ENCODE measurements around the gene STRAP. TPM values are rescaled to one million over a fixed set of nuclear protein-coding genes. Genes with fewer than 3 reads are reported as not detected.

STRAP gene
- total and polyA plus RNA-seq, 9 of the 15 experiments (the other 6 are each of a cell fraction or from before 2014, with no cell fraction given): 58.5 to 134 (median 89.5) TPM

GRCh38 chr12:15861404-15861803, 20.8 kb upstream of the STRAP start:
- in situ Hi-C loops (cut with MboI): no loop called here
- CTCF ChIA-PET (ENCODE audit: low intra/inter-chr PET ratio): no interaction called here
- Histone ChIP-seq H3K4me3 (no peak overlapping the region), H3K4me1 (replicated peaks in 1 of 2; ENCODE audit: control insufficient read depth in 2 of 2, insufficient read depth in 2 of 2, low read length in 2 of 2) (no peaks in the 10 kb centered on the region), H3K27ac (ENCODE audit: extremely low read depth, low read depth, low read length) (no peak overlapping the region), H3K27me3 (ENCODE audit: control insufficient read depth in 2 of 2, insufficient read depth in 2 of 2, low read length in 2 of 2) (no peaks in the 10 kb centered on the region), H3K9me3 (replicated peaks; ENCODE audit: control insufficient read depth, insufficient read depth, low read depth, low read length) (no peaks in the 10 kb centered on the region), H3K36me3 (ENCODE audit: control insufficient read depth, insufficient read depth, low read length) (no peaks in the 10 kb centered on the region), H3K9ac (ENCODE audit: insufficient read depth in 1 of 2, low read depth in 2 of 2, low read length in 2 of 2) (no peak overlapping the region), H3K79me2 (ENCODE audit: control insufficient read depth, insufficient read depth, low read length) (no peaks in the 10 kb centered on the region), H3K9me1 (ENCODE audit: control insufficient read depth, insufficient read depth, low read length) (no peaks in the 10 kb centered on the region), H3K4me2 (ENCODE audit: insufficient read depth, low read length) (no peak overlapping the region), H4K20me1 (replicated peaks; ENCODE audit: control insufficient read depth, insufficient read depth, low read length) (no peaks in the 10 kb centered on the region), H2AFZ (ENCODE audit: low read depth, low read length) (no peak overlapping the region)
- TF ChIP-seq NFYB (IDR thresholded peaks at IDR 0.05; ENCODE audit: extremely low read depth, insufficient read length) (no peak), HMG20A (CRISPR knock-in tag; conservative IDR thresholded peaks at IDR 0.05) (no peak), ARHGAP35 (IDR thresholded peaks at IDR 0.05; ENCODE audit: partially characterized antibody) (no peak), NCOR1 (IDR thresholded peaks at IDR 0.05) (no peak), BRF2 (IDR thresholded peaks at IDR 0.05; ENCODE audit: borderline replicate concordance, insufficient read depth, insufficient read length) (no peak), CREB3 (tag; conservative IDR thresholded peaks at IDR 0.05; ENCODE audit: low read depth) (no peak), NCOA1 (IDR thresholded peaks at IDR 0.05; ENCODE audit: low read depth) (no peak), ESRRB (CRISPR knock-in tag; IDR thresholded peaks at IDR 0.05; ENCODE audit: borderline replicate concordance) (no peak), ZNF318 (IDR thresholded peaks at IDR 0.05; ENCODE audit: borderline replicate concordance in 1 of 2, low read depth in 1 of 2) (no peak), ZNF584 (CRISPR knock-in tag; IDR thresholded peaks at IDR 0.05; ENCODE audit: low read depth) (no peak), DMBX1 (CRISPR knock-in tag; IDR thresholded peaks at IDR 0.05; ENCODE audit: borderline replicate concordance) (no peak)
- BruUV-seq (replicated peaks): no TSS peak
- ATAC-seq (no peak), FAIRE-seq (no peak), DNase-seq (ENCODE audit: extremely low read depth in 1 of 4, low spot score in 3 of 4) (no peak)
- POLR2A ChIA-PET: no interaction called here
- intact Hi-C loops (cut with micrococcal nuclease): no loop called here
- WGBS (ENCODE audit: insufficient coverage, low coverage, missing lambda C conversion rate): 0% methylated on average over 1 of the region's 1 CpG
